Large intestine (tissue), 3 donors: ENCODE results near the gene RAB9A. TPM values are rescaled to one million over a fixed set of nuclear protein-coding genes. Genes with fewer than 3 reads are reported as not detected.
A peak's percentile ranks its signal among the peaks of the same experiment; 100 is the strongest.

Experiments
- DNase-seq, 2 donors: peaks; one replicate each; pipeline versions ENCODE4 v3.0.0 to v3.0.0-alpha.2; 2013
- H3K27ac ChIP-seq: one replicate; pipeline ENCODE4 v1.5.1; 2013; ENCODE audit warnings: low read length
- H3K27me3 ChIP-seq: 2 replicates; pipeline ENCODE4 v1.6.1; 2013; ENCODE audit warnings: low read length; ENCODE audit not compliant: control insufficient read depth, insufficient read depth
- H3K36me3 ChIP-seq: 2 replicates; pipeline ENCODE4 v1.6.1; 2013; ENCODE audit warnings: low read length; ENCODE audit not compliant: control insufficient read depth, insufficient read depth
- H3K4me1 ChIP-seq: one replicate; pipeline ENCODE4 v1.6.1; 2013; ENCODE audit warnings: low read length; ENCODE audit not compliant: control insufficient read depth, insufficient read depth
- H3K4me3 ChIP-seq: one replicate; pipeline ENCODE4 v1.5.1; 2013; ENCODE audit warnings: low read length
- H3K9me3 ChIP-seq: one replicate; pipeline ENCODE4 v1.6.1; 2013; ENCODE audit warnings: mild to moderate bottlenecking, low read depth, low read length, moderate library complexity; ENCODE audit not compliant: control insufficient read depth
- WGBS: methylation state at CpG from one replicate; pipeline ENCODE4 v1.1.5; 2013; ENCODE audit warnings: low lambda C conversion rate; ENCODE audit not compliant: insufficient coverage; 5-methylcytosine and 5-hydroxymethylcytosine counted together
- polyA plus RNA-seq: library from polyadenylated mRNA; unstranded; fragments of 120-200 nt; gene quantifications from one replicate; pipeline ENCODE4 v1.2.1, GENCODE V29; 2013

The RAB9A gene
- polyA plus RNA-seq, 1 donor = 22.6 TPM

- peak within 1 kb of the TSS; percentile 93 for H3K4me3 ChIP-seq
- H3K27me3 ChIP-seq = no peaks in the 10 kb centered on the region
- H3K27ac ChIP-seq = peak within 1 kb of the TSS; percentile 93
- H3K4me1 ChIP-seq = peaks cover 6% of the 10 kb centered on the region
- H3K36me3 ChIP-seq = peaks cover 2% of the 10 kb centered on the region
- peak; percentile 94 to 98 for DNase-seq
- no CpG with 5 or more reads among the region's 75 CpGs for WGBS
- H3K9me3 ChIP-seq = no peaks in the 10 kb centered on the region
Measured at GRCh38 chrX:13734278-13735172, 45.6 kb downstream of the RAB9A start, which contains the start of the genes OFD1 and TRAPPC2. Gene OFD1, plus strand, starts transcription at chrX:13734748. Its CDS starts 324 bp downstream, at chrX:13735072. Gene TRAPPC2, minus strand, starts transcription at chrX:13734620. Its CDS starts 14,657 bp downstream, at chrX:13719963.

DNA sequence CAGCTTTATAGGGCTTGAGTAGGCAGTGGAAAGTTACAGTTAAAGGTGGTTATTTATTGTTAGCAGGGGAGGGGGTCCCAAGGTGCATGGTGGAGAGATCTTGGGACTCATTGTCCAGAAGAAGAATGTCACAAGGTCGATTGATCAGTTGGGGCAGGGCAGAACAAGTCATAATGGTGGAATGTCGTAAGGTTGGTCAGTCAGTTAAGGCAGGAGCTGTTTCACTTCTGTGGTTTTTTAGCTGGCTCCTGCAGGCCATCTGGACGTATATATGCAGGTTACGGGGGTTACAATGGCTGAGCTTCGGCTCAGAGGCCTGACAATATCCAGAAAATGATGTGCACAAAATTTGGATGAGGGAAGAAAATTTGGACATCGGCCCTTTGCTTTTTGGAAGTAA, 52.8 kb downstream of the RAB9A start:
- Histone ChIP-seq H3K36me3 (peaks cover 19% of the 10 kb centered on the region), H3K27me3 (no peaks in the 10 kb centered on the region), H3K27ac (no peak overlapping the region), H3K9me3 (no peaks in the 10 kb centered on the region), H3K4me1 (no peaks in the 10 kb centered on the region), H3K4me3 (no peak overlapping the region)
- WGBS = no CpG with 5 or more reads among the region's 6 CpGs
- DNase-seq = no peak

GRCh38 chrX:13742397-13743176, 53.7 kb downstream of the RAB9A start:
- H3K36me3 ChIP-seq = peaks cover 25% of the 10 kb centered on the region
- H3K27ac ChIP-seq = peak overlapping the region; percentile 29
- no peaks in the 10 kb centered on the region for H3K4me1 ChIP-seq
- WGBS = no CpG with 5 or more reads among the region's 13 CpGs
- H3K9me3 ChIP-seq = no peaks in the 10 kb centered on the region
- DNase-seq = peak in 1 of 2 donors; percentile 53
- no peak overlapping the region for H3K4me3 ChIP-seq
- H3K27me3 ChIP-seq = no peaks in the 10 kb centered on the region

GRCh38 chrX:13747836-13748235, 58.9 kb downstream of the RAB9A start:
- Histone ChIP-seq H3K27ac (no peak overlapping the region), H3K4me3 (no peak overlapping the region), H3K4me1 (no peaks in the 10 kb centered on the region), H3K36me3 (peaks cover 26% of the 10 kb centered on the region), H3K9me3 (no peaks in the 10 kb centered on the region), H3K27me3 (no peaks in the 10 kb centered on the region)
- peak in 1 of 2 donors; percentile 43 for DNase-seq
- WGBS = no CpG with 5 or more reads among the region's 2 CpGs

DNA sequence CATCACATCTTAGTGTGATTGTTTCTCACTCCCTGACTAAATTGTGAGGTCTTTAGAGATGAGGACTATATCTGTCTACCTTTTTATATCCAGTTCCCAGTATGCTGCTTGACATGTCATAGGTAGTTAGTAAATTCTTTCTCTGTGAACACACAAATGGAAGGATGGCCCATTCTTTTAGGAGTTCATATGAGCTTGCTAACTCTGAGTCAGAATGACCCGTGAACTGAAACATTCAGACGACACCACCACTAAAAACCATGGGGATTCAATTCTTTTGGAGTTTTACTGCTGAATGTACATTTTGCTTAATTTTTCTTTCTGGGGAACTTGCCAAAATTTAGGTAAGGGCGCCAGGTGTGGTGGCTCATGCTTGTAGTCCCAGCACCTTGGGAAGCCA, 59.6 kb downstream of the RAB9A start:
- H3K9me3 ChIP-seq = no peaks in the 10 kb centered on the region
- WGBS = no CpG with 5 or more reads among the region's 3 CpGs
- H3K36me3 ChIP-seq = peaks cover 28% of the 10 kb centered on the region
- no peaks in the 10 kb centered on the region for H3K4me1 ChIP-seq
- H3K27me3 ChIP-seq = no peaks in the 10 kb centered on the region
- H3K27ac ChIP-seq = no peak overlapping the region
- DNase-seq = no peak
- no peak overlapping the region for H3K4me3 ChIP-seq

- peak in 1 of 2 donors; percentile 40 for DNase-seq
- Histone ChIP-seq H3K4me3 (no peak overlapping the region), H3K9me3 (no peaks in the 10 kb centered on the region), H3K27ac (no peak overlapping the region), H3K27me3 (no peaks in the 10 kb centered on the region), H3K36me3 (peaks cover 23% of the 10 kb centered on the region), H3K4me1 (no peaks in the 10 kb centered on the region)
Measured at GRCh38 chrX:13750204-13750603, 61.3 kb downstream of the RAB9A start.

GRCh38 chrX:13750812-13751211, 61.9 kb downstream of the RAB9A start:
- no peak overlapping the region for H3K27ac ChIP-seq
- no peak overlapping the region for H3K4me3 ChIP-seq
- no peaks in the 10 kb centered on the region for H3K27me3 ChIP-seq
- H3K4me1 ChIP-seq = no peaks in the 10 kb centered on the region
- DNase-seq = no peak
- peaks cover 23% of the 10 kb centered on the region for H3K36me3 ChIP-seq
- H3K9me3 ChIP-seq = no peaks in the 10 kb centered on the region

GRCh38 chrX:13752141-13752540, 63.2 kb downstream of the RAB9A start:
- H3K4me3 ChIP-seq = no peak overlapping the region
- no CpG with 5 or more reads among the region's 3 CpGs for WGBS
- no peaks in the 10 kb centered on the region for H3K9me3 ChIP-seq
- H3K4me1 ChIP-seq = no peaks in the 10 kb centered on the region
- peaks cover 25% of the 10 kb centered on the region for H3K36me3 ChIP-seq
- H3K27me3 ChIP-seq = no peaks in the 10 kb centered on the region
- no peak overlapping the region for H3K27ac ChIP-seq
- no peak for DNase-seq

GRCh38 chrX:13752646-13753045, 63.7 kb downstream of the RAB9A start:
- H3K27ac ChIP-seq = no peak overlapping the region
- no CpG with 5 or more reads among the region's 3 CpGs for WGBS
- DNase-seq = no peak
- peaks cover 24% of the 10 kb centered on the region for H3K36me3 ChIP-seq
- no peak overlapping the region for H3K4me3 ChIP-seq
- no peaks in the 10 kb centered on the region for H3K9me3 ChIP-seq
- H3K4me1 ChIP-seq = no peaks in the 10 kb centered on the region
- H3K27me3 ChIP-seq = no peaks in the 10 kb centered on the region

- Histone ChIP-seq H3K4me1 (no peaks in the 10 kb centered on the region), H3K27me3 (no peaks in the 10 kb centered on the region), H3K27ac (peak overlapping the region; percentile 23), H3K36me3 (peaks cover 29% of the 10 kb centered on the region), H3K9me3 (no peaks in the 10 kb centered on the region), H3K4me3 (no peak overlapping the region)
- no CpG with 5 or more reads among the region's 1 CpG for WGBS
- DNase-seq = peak in 1 of 2 donors; percentile 35
Measured at GRCh38 chrX:13754765-13755164, 65.8 kb downstream of the RAB9A start.
